ENCODE measurements around the gene GLA.
A peak's percentile ranks its signal among the peaks of the same experiment; 100 is the strongest.

Gene GLA

GRCh38 chrX:101407748-101408531 is at the start of gene GLA, which contains the start of gene HNRNPH2:
Gene GLA (minus strand): TSS chrX:101407925. CDS start chrX:101407903, 22 bp downstream.
Gene HNRNPH2 (plus strand): TSS chrX:101408222. CDS start chrX:101411989, 3,767 bp downstream.
- DNase-seq: peak; percentile 88

- no peak for DNase-seq
Observed at GRCh38 chrX:101452056-101452455, 44.3 kb upstream of the GLA start.

GRCh38 chrX:101450961-101451360 is 43.2 kb upstream of the GLA start:
- no peak for DNase-seq

- DNase-seq: no peak
Observed at GRCh38 chrX:101450085-101450484, 42.4 kb upstream of the GLA start.

- DNase-seq: no peak
Observed at GRCh38 chrX:101449279-101449678, 41.6 kb upstream of the GLA start.

GRCh38 chrX:101442085-101442484 is 34.4 kb upstream of the GLA start:
- DNase-seq: no peak

- DNase-seq: no peak
Observed at GRCh38 chrX:101430457-101431078, 22.8 kb upstream of the GLA start.

- no peak for DNase-seq
Observed at GRCh38 chrX:101429934-101430333, 22.2 kb upstream of the GLA start.

- DNase-seq: no peak
Observed at GRCh38 chrX:101427954-101428353, 20.2 kb upstream of the GLA start.

GRCh38 chrX:101419489-101419888 is 11.8 kb upstream of the GLA start:
- no peak for DNase-seq

GRCh38 chrX:101417981-101418841 is 10.5 kb upstream of the GLA start:
- peak; percentile 54 for DNase-seq

- DNase-seq: no peak
Observed at GRCh38 chrX:101417190-101417589, 9.5 kb upstream of the GLA start.

- DNase-seq: no peak
Observed at GRCh38 chrX:101416691-101417090, 9.0 kb upstream of the GLA start.

GRCh38 chrX:101415180-101416145 is 7.7 kb upstream of the GLA start:
- DNase-seq: no peak

- DNase-seq: no peak
Observed at GRCh38 chrX:101411984-101412383, 4.3 kb upstream of the GLA start.

GRCh38 chrX:101410461-101410860 is 2.7 kb upstream of the GLA start:
- no peak for DNase-seq

GRCh38 chrX:101409043-101409442 is 1.3 kb upstream of the GLA start:
- no peak for DNase-seq

GRCh38 chrX:101408532-101408841 is 762 bp upstream of the GLA start:
- DNase-seq: no peak

- DNase-seq: no peak
Observed at GRCh38 chrX:101407167-101407747, 468 bp downstream of the GLA start.

GRCh38 chrX:101399825-101400224 is 7.9 kb downstream of the GLA start:
- no peak for DNase-seq

- DNase-seq: no peak
Observed at GRCh38 chrX:101398694-101399093, 9.0 kb downstream of the GLA start.

GRCh38 chrX:101397779-101398178 is 9.9 kb downstream of the GLA start:
- no peak for DNase-seq
